Liver (tissue), 3 donors: Measurements from ENCODE around the gene KRTAP4-16.

Experiments used
- JUND ChIP-seq, 2 donors: IDR thresholded peaks; 2 replicates each; pipeline ENCODE4 v1.6.1; 2016; ENCODE audit warnings: antibody characterized with exemption in 2 of 2
- RXRA ChIP-seq, 2 donors: IDR thresholded peaks; 2 replicates each; pipeline ENCODE4 v1.6.1; 2017 to 2018; ENCODE audit warnings: antibody characterized with exemption in 2 of 2, mild to moderate bottlenecking in 1 of 2
- TAF1 ChIP-seq: conservative IDR thresholded peaks from 2 replicates; pipeline ENCODE4 v1.6.1; 2016; ENCODE audit warnings: antibody characterized with exemption, mild to moderate bottlenecking
- TF ChIP-seq, protein P1 (sequence below): fragments of 150-350 bp; IDR thresholded peaks from 2 replicates; pipeline ENCODE4 v1.5.1; 2017; ENCODE audit warnings: improper control_type of control experiment, low read depth, low read length; ENCODE audit not compliant: missing input control
- TF ChIP-seq, protein P2 (sequence below): IDR thresholded peaks from 2 replicates; pipeline ENCODE4 v1.6.1; 2016; ENCODE audit warnings: antibody characterized with exemption
- TF ChIP-seq, protein P3 (sequence below): IDR thresholded peaks from 2 replicates; pipeline ENCODE4 v1.6.1; 2016; ENCODE audit warnings: antibody characterized with exemption, mild to moderate bottlenecking
- TF ChIP-seq, protein P4 (sequence below): IDR thresholded peaks from 2 replicates; pipeline ENCODE4 v1.6.1; 2016; ENCODE audit warnings: antibody characterized with exemption
- donor health status: healthy.
- donor health status: healthy.

DNA sequence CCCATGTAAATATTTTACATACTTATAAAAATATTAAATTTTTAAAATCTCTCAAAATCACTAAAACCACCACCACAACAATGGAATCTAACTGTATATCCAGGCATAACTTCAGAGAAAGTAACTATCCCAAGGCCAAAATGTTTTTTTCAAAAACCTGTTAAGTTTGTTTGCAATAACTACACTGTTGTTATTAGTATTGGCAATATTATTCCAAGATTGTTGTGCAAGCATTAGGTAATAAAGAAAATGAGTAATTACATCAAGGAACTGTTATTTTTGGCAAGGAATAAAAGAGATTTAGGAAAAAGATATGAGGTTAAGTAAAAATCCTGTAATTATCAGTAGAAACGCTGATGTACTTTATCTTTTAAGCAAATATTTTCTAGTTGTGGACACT, 25.4 kb upstream of the KRTAP4-16 start:
- TF ChIP-seq JUND (IDR thresholded peaks at IDR 0.05) = no peak
- TF ChIP-seq, protein P1, sequence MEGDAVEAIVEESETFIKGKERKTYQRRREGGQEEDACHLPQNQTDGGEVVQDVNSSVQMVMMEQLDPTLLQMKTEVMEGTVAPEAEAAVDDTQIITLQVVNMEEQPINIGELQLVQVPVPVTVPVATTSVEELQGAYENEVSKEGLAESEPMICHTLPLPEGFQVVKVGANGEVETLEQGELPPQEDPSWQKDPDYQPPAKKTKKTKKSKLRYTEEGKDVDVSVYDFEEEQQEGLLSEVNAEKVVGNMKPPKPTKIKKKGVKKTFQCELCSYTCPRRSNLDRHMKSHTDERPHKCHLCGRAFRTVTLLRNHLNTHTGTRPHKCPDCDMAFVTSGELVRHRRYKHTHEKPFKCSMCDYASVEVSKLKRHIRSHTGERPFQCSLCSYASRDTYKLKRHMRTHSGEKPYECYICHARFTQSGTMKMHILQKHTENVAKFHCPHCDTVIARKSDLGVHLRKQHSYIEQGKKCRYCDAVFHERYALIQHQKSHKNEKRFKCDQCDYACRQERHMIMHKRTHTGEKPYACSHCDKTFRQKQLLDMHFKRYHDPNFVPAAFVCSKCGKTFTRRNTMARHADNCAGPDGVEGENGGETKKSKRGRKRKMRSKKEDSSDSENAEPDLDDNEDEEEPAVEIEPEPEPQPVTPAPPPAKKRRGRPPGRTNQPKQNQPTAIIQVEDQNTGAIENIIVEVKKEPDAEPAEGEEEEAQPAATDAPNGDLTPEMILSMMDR = no peak
- TF ChIP-seq, protein P2, sequence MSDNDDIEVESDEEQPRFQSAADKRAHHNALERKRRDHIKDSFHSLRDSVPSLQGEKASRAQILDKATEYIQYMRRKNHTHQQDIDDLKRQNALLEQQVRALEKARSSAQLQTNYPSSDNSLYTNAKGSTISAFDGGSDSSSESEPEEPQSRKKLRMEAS = no peak
- TF ChIP-seq, protein P3, sequence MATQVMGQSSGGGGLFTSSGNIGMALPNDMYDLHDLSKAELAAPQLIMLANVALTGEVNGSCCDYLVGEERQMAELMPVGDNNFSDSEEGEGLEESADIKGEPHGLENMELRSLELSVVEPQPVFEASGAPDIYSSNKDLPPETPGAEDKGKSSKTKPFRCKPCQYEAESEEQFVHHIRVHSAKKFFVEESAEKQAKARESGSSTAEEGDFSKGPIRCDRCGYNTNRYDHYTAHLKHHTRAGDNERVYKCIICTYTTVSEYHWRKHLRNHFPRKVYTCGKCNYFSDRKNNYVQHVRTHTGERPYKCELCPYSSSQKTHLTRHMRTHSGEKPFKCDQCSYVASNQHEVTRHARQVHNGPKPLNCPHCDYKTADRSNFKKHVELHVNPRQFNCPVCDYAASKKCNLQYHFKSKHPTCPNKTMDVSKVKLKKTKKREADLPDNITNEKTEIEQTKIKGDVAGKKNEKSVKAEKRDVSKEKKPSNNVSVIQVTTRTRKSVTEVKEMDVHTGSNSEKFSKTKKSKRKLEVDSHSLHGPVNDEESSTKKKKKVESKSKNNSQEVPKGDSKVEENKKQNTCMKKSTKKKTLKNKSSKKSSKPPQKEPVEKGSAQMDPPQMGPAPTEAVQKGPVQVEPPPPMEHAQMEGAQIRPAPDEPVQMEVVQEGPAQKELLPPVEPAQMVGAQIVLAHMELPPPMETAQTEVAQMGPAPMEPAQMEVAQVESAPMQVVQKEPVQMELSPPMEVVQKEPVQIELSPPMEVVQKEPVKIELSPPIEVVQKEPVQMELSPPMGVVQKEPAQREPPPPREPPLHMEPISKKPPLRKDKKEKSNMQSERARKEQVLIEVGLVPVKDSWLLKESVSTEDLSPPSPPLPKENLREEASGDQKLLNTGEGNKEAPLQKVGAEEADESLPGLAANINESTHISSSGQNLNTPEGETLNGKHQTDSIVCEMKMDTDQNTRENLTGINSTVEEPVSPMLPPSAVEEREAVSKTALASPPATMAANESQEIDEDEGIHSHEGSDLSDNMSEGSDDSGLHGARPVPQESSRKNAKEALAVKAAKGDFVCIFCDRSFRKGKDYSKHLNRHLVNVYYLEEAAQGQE = no peak
- TF ChIP-seq RXRA (IDR thresholded peaks at IDR 0.05) = no peak
- TF ChIP-seq, protein P4, sequence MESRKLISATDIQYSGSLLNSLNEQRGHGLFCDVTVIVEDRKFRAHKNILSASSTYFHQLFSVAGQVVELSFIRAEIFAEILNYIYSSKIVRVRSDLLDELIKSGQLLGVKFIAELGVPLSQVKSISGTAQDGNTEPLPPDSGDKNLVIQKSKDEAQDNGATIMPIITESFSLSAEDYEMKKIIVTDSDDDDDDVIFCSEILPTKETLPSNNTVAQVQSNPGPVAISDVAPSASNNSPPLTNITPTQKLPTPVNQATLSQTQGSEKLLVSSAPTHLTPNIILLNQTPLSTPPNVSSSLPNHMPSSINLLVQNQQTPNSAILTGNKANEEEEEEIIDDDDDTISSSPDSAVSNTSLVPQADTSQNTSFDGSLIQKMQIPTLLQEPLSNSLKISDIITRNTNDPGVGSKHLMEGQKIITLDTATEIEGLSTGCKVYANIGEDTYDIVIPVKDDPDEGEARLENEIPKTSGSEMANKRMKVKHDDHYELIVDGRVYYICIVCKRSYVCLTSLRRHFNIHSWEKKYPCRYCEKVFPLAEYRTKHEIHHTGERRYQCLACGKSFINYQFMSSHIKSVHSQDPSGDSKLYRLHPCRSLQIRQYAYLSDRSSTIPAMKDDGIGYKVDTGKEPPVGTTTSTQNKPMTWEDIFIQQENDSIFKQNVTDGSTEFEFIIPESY = no peak
- TF ChIP-seq TAF1 = no peak
